ENCODE results near the gene UPF1. TPM values are rescaled to one million over a fixed set of nuclear protein-coding genes. Genes with fewer than 3 reads are reported as not detected.

UPF1 gene
- polyA plus RNA-seq (2012; ENCODE audit: missing spikeins), result 12.8 TPM

DNA sequence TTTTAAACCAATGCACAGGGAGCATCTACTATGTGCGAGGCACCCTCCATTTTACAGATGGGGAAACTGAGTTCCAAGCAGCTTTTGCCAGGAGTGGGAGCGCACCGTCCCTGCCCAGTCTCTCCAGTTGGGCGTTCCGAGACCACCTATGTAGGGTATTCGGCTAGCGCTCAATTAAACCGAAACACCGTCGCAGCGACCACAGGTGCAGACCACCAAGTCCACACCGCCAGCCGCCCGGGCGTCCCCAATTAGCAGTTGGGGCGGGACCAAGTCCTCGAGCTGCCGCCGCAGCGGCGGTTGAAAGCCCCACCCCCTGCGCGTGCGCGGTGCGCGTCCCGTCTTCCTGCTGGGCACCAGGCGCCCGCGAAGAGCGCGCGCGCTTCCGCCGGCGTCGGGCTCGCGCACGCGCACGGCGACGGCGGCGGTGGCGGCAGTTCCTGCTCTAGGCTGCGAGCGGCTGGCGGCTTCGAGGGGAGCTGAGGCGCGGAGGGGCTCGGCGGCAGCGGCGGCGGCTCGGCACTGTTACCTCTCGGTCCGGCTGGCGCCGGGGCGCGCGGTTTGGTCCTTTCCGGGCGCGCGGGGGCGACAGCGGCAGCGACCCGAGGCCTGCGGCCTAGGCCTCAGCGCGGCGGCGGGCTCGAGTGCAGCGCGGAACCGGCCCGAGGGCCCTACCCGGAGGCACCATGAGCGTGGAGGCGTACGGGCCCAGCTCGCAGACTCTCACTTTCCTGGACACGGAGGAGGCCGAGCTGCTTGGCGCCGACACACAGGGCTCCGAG lies at the start of gene UPF1:
TSS of gene UPF1 (plus strand) at position 436 of the 782 bp plus-strand sequence. CDS start at position 687, 251 bp downstream.
- FAIRE-seq, result peak; percentile 91
- peak; percentile 89 for DNase-seq (ENCODE audit: insufficient read length)
- TF ChIP-seq POLR2A (IDR thresholded peaks at IDR 0.05; ENCODE audit: low read depth, low read length) (peak; percentile 90; the same call in 1 of the 2 replicates), TAF1 (IDR thresholded peaks at IDR 0.05; ENCODE audit: borderline replicate concordance, low read depth, low read length) (peak; percentile 83), POLR2AphosphoS5 (IDR thresholded peaks at IDR 0.05; ENCODE audit: low read depth, low read length) (peak; percentile 78)

DNA sequence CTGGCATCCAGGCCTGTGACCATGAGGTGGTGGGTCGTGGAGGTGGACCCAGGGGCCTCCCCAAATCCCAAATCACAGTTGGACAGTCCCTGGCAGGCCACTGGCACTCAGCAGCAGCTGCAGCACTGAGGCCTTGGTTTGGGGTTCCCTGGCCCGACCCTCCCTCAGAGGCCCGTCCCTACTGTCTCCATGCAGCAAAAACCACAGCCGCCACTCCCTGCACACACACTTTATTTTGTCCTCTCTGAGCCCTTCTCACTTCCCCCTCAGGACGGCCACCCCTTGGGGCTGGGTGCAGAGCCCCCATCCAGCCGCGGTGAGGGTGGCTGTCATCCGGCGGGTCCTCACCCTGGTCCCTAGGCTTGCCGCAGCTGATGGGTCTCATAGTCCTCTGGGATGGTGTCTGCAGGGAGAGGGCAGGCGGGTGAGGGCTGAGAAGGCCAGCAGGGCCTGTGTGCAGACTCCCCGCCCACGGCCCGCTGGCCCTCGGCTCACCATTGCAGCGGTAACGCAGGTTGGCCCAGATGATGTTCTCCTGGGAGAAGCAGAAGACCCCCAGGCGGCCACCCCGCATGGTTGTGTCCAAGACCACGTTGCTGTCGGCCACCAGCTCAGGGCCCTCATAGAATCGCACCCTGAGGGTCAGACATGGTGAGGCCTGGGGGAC lies 49.1 kb upstream of the UPF1 start:
- DNase-seq (ENCODE audit: insufficient read length), result no peak
- TF ChIP-seq TAF1 (IDR thresholded peaks at IDR 0.05; ENCODE audit: borderline replicate concordance, low read depth, low read length) (no peak), POLR2AphosphoS5 (IDR thresholded peaks at IDR 0.05; ENCODE audit: low read depth, low read length) (no peak), POLR2A (IDR thresholded peaks at IDR 0.05; ENCODE audit: low read depth, low read length) (no peak)
- no peak for FAIRE-seq

DNA sequence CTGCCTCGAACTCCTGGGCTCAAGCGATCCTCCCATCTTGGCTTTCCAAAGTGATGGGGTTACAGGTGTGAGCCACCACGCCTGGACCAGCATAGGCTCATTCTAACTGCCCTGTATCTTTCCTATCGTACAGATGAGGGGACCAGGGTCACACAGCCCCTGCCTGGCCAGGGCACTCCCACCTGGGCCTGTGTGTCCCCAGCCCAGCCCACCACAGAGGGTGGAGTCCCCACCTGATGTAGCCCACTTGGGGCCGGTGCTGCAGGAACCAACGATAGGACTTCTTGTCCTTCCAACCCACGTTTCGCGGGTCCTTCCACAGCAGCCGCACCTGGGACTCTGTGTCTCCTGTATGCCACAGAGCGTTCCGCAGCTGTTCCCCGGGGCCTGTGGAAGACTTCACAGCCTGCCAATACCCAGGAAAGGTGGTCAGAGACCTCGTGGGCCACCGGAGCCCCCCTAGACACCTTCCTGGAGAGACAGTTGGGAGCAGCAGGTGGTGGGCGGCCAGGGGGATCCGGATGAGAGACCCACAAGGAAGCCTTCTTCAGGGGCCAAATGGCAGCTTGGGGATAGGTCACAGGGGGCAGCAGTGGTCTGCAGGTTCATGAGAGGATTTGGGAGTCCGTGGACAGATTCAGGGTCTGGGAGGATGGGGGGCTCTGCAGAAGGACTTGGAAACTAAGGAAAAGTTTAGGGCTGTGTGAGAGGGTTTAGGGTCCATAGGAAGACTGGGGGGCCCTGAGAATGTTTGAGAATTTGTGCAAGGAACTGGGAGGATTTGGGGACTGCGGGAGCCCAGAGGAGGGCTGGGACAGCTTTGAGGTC lies 47.6 kb upstream of the UPF1 start:
- DNase-seq (ENCODE audit: insufficient read length), result no peak
- FAIRE-seq, result no peak
- TF ChIP-seq POLR2A (IDR thresholded peaks at IDR 0.05; ENCODE audit: low read depth, low read length) (no peak), POLR2AphosphoS5 (IDR thresholded peaks at IDR 0.05; ENCODE audit: low read depth, low read length) (no peak), TAF1 (IDR thresholded peaks at IDR 0.05; ENCODE audit: borderline replicate concordance, low read depth, low read length) (no peak)

DNA sequence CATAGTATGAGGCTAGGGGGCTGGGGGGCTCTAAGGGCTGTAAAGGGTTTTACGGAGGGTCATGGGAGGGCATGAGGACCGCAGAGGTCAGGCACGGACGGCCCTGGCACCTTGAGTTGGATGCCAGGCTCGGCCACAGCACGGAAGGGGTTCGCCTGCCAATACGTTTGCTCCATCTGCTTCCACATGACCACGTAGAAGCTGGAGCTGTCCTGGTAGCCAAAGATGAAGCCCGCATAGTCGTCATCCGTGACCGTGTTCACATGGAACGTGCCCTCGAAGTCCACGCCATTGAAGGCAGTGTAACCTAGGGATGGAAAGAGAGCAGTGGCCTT lies 47.0 kb upstream of the UPF1 start:
- TF ChIP-seq POLR2AphosphoS5 (IDR thresholded peaks at IDR 0.05; ENCODE audit: low read depth, low read length) (no peak), POLR2A (IDR thresholded peaks at IDR 0.05; ENCODE audit: low read depth, low read length) (no peak), TAF1 (IDR thresholded peaks at IDR 0.05; ENCODE audit: borderline replicate concordance, low read depth, low read length) (no peak)
- no peak for DNase-seq (ENCODE audit: insufficient read length)
- no peak for FAIRE-seq

DNA sequence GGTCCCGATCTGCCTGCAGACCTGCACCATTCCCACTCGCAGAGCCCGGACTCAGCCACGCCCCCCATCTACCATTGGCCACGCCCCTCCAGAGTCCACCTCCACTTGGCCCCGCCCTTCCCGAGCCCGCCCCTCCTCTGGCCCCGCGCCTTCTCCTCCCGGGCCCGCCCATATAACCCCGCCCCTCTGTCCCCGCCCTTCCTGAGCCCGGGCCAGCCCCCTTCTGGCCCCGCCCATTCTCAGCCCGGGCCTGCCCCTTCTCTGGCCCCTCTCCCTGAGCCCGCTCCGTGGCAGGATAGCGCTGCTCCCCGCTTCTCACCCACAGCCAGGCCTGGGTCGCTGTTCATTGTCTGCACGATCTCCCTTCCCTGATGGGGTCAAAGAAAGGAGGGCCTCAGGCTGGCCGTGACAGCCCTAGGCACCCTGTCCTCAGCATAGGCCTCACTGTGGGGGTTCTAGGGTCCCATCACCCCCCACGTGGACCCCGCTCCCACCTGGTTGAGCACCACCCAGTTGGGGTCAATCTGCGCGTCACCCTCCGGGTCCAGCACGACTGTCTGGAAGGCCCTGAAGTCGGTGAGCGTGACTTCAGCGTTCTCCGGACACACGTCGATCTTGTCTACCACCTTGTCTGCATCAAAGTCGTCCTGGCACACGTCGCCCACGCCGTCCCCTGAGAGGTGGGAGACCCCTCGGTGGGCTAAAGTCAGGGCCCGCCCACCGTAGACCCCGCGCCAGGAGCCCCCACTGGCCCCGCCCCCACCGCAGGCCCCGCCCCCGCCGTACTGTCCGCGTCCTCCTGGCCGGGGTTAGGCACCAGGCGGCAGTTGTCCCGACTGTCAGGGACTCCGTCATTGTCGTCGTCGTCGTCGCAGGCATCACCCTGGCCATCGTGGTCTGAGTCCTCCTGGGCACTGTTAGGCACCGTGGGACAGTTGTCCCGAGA lies 46.3 kb upstream of the UPF1 start:
- TF ChIP-seq POLR2AphosphoS5 (IDR thresholded peaks at IDR 0.05; ENCODE audit: low read depth, low read length) (no peak), POLR2A (IDR thresholded peaks at IDR 0.05; ENCODE audit: low read depth, low read length) (no peak), TAF1 (IDR thresholded peaks at IDR 0.05; ENCODE audit: borderline replicate concordance, low read depth, low read length) (no peak)
- FAIRE-seq (peak; percentile 9), DNase-seq (ENCODE audit: insufficient read length) (peak; percentile 93)

DNA sequence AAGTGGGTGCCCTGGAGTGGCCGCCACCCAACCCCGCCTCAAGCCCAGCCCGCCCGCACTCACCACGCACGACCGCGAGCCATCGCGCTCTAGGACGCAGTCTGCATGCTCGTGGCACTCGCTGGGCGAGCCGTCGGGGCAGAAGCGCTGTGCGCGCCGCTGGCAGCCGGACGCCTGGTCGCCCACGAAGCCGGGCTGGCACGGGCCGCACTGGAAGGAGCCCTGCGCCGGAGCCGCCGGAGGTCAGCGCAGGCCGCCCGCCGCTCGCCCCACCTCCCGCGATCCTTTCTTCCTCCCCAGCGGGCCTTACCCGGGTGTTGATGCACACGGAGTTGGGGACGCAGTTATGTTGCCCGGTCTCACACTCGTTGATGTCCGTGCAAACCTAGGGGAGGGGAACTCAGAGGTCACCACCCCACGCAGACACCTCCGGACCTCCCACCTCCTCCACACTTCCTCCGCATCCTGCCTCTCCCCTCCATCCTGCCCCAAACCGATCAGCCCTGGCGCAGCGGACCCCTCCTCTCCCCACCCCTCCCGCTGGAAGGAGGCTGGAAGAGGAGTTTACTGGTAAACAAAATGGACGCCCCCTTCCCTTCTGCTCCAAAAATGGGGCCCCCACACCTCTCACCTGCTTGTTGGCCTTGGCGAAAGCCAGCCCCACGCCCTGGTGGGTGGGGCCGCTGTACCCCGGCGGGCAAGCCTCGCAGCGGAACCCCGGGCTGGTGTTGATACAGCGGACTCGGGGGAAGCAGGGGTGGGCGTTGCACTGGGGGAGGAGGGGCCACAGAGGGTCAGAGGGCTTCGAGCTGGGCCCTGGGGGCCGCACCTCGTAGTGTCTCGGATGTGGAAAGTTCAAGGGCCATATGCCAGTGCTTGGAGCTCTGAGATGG lies 43.0 kb upstream of the UPF1 start:
- TF ChIP-seq TAF1 (IDR thresholded peaks at IDR 0.05; ENCODE audit: borderline replicate concordance, low read depth, low read length), result no peak
- TF ChIP-seq POLR2A (IDR thresholded peaks at IDR 0.05; ENCODE audit: low read depth, low read length), result no peak
- TF ChIP-seq POLR2AphosphoS5 (IDR thresholded peaks at IDR 0.05; ENCODE audit: low read depth, low read length), result no peak
- FAIRE-seq, result no peak
- no peak for DNase-seq (ENCODE audit: insufficient read length)

DNA sequence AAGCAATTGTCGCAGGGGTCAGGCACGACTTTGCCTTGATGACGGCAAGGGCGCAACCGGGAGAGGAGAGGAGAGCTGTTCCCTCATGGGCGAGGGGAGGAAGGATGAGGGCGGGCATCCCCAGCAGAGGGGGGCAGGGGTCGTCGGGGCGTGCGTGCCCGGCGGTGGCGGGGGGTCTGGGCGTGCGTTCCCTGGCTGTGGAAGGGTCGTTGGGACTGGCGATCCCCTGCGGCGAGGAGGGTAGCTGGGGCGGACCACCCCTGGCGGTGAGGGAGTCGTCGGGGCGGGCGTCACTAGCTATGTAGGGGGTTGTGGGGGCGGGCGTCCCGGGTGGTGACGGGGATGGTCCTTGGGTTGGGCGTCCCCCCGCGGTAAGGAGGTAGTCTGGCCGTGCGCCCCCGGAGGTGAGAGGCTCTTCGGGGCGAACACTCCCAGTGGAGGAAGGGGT lies 42.3 kb upstream of the UPF1 start:
- DNase-seq (ENCODE audit: insufficient read length) (no peak), FAIRE-seq (no peak)
- TF ChIP-seq POLR2AphosphoS5 (IDR thresholded peaks at IDR 0.05; ENCODE audit: low read depth, low read length) (no peak), TAF1 (IDR thresholded peaks at IDR 0.05; ENCODE audit: borderline replicate concordance, low read depth, low read length) (no peak)

DNA sequence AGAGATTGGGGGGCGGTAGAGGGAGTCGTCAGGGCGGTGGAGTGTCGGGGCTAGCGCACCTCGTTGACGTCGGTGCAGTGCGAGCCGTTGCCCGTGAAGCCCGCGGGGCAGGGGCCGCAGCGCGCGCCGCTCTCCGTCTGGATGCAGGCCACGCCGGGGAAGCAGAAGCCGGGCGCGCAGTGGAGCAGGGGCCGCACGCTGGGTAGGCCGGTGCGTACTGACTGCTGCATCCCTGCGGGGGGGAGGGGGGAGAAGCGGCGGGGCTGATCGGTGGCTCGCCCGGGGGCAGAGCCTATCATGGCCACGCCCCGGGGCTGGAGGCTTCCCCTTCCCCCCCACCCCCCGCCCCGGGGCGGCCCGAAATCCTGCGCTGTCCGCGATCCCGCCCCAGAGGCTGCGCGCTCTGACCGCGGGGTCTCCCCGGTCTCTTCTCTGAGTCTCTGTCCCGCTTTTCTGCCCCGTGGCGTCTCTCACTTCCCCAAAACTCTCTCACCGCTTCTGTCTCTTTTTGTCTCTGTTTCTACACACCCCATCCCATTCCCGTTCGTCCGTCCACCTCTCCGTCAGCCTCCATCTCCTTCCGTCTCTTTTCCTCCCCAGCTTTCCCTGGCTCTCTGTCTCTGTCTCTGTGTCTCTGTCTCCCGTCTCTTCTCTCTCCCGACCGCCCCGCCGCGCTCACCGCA lies 41.7 kb upstream of the UPF1 start:
- FAIRE-seq, result no peak
- TF ChIP-seq POLR2AphosphoS5 (IDR thresholded peaks at IDR 0.05; ENCODE audit: low read depth, low read length) (no peak), TAF1 (IDR thresholded peaks at IDR 0.05; ENCODE audit: borderline replicate concordance, low read depth, low read length) (no peak), POLR2A (IDR thresholded peaks at IDR 0.05; ENCODE audit: low read depth, low read length) (no peak)
- DNase-seq (ENCODE audit: insufficient read length), result no peak

DNA sequence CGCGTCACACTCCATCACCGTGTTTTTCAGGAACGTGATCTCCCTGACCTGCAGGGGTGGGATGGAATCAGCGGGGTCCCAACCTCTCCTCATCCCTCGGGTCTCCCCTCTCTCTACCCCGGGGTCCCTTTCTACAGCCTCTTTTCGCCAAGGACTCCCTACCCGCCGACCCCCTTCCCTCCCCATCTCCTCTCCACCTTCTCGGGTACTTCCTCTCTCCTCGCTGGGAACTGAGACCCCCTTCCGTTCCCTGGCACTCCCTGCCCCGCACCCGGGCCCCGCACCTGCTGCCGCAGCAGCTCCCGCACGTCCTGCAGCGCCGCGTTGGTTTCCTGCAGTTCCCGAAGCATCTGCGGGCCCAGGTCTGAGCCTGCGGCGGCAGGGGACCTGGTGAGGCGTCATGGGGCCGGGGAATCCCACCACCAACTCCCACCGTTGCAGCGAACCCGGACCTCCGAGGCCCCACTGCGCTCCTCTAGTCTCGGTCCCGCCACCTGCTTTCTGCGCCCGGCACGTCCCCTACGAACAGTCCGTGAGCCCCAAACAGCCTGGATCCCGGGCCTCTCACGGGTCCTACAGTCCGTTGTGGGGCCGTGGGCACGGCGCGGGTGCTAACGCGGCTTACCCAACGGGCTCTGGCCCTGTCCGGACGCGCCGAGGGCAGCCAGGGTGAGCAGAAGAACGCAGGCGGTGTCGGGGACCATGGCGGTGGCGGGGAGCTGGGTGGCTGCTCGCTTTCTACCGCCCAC lies 41.0 kb upstream of the UPF1 start, which contains the start of gene COMP:
TSS of gene COMP (minus strand) at position 740 of the 749 bp plus-strand sequence. CDS start at position 704, 36 bp downstream.
- TF ChIP-seq POLR2A (IDR thresholded peaks at IDR 0.05; ENCODE audit: low read depth, low read length) (no peak), POLR2AphosphoS5 (IDR thresholded peaks at IDR 0.05; ENCODE audit: low read depth, low read length) (no peak), TAF1 (IDR thresholded peaks at IDR 0.05; ENCODE audit: borderline replicate concordance, low read depth, low read length) (no peak)
- no peak for FAIRE-seq
- no peak for DNase-seq (ENCODE audit: insufficient read length)
